ENCODE measurements around the gene HPS3.

DNA sequence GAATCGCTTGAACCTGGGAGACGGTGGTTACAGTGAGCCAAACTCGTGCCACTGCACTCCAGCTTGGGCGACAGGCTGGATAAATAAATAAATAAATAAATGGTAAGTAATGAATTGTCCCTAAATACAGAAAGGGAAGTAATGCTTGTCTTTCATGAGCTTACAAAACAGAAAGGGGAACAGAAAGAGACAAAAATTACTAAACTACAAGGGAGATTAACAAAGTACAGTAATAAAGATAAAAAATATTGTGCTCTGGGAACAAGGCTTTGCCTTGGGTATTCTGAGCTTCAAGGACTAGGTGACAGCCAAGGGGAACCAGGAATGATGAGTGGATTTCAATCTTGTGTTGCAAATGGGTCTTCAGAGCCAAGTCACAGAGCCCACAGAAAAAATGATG lies 34.0 kb upstream of the HPS3 start:
- TF ChIP-seq, protein P1, sequence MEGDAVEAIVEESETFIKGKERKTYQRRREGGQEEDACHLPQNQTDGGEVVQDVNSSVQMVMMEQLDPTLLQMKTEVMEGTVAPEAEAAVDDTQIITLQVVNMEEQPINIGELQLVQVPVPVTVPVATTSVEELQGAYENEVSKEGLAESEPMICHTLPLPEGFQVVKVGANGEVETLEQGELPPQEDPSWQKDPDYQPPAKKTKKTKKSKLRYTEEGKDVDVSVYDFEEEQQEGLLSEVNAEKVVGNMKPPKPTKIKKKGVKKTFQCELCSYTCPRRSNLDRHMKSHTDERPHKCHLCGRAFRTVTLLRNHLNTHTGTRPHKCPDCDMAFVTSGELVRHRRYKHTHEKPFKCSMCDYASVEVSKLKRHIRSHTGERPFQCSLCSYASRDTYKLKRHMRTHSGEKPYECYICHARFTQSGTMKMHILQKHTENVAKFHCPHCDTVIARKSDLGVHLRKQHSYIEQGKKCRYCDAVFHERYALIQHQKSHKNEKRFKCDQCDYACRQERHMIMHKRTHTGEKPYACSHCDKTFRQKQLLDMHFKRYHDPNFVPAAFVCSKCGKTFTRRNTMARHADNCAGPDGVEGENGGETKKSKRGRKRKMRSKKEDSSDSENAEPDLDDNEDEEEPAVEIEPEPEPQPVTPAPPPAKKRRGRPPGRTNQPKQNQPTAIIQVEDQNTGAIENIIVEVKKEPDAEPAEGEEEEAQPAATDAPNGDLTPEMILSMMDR (IDR thresholded peaks at IDR 0.05) = no peak
- TF ChIP-seq POLR2AphosphoS5 (IDR thresholded peaks at IDR 0.05) (no peak), EP300 (IDR thresholded peaks at IDR 0.05) (no peak)

Measured in suprapubic skin (tissue), 4 donors.